GM21381 (cell line): ENCODE measurements around the gene AQP1.

Experiments
- ATAC-seq: cut with Tn5 transposase; IDR thresholded peaks from one replicate; pipeline ENCODE4 v1.9.1; 2021; ENCODE audit warnings: mild to moderate bottlenecking, moderate library complexity; ENCODE audit not compliant: unreplicated experiment

Gene AQP1

GRCh38 chr7:30905078-30906012 lies 6.3 kb upstream of the AQP1 start:
- no peak for ATAC-seq

GRCh38 chr7:30906014-30906413 lies 5.6 kb upstream of the AQP1 start:
- ATAC-seq = no peak

DNA sequence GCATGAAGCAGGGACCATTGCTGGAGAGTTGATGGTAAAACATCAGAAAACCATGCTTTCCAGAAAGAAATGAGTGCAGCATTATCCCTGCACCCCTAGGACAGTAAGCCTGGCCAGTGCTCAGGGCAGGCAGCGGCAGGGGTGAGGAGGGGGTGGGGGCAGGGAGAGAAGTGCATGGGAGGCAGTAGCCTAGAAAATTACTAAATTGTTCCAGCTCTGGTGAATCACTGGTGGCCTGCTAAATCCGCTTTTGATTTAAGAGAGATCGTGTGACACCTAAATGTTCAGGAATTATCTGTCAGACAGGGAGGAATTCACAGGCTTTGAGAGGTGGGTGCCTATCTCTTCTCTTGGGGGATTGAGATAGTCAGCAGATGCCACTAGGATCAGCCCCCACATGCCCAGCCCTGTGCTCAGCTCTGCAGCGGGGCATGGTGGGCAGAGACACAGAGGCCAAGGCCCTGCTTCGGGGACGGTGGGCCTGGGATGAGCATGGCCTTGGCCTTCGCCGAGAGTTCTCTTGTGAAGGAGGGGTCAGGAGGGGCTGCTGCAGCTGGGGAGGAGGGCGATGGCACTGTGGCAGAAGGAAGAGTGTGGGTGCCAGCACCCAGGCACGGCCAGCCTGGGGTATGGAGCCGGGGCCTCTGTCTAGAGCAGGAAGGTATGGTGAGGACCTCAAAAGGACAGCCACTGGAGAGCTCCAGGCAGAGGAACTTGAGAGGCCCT lies 5.0 kb upstream of the AQP1 start:
- ATAC-seq = no peak

GRCh38 chr7:30907527-30908267 lies 4.0 kb upstream of the AQP1 start:
- ATAC-seq = no peak

- ATAC-seq = no peak
Measured at GRCh38 chr7:30908681-30909080, 3.0 kb upstream of the AQP1 start.

DNA sequence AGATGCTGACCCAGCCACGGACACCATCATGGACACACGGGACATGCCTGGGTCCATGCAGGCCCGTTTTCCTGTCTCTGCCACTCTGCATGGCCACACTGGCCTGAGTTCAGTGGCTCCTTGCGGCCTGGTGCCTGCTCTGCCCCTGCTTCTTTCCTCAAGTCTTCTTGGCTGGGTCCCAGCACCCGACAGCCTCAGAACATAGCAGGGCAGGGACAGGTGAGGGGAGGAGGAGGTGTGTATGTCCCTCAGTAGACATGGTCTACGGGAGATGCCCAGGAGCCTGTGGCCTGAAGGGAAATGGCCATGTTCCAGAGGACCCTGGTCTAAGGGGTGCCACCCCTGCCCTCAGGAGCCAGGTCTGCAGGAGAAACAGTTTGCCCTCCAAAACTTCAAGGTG lies 2.2 kb upstream of the AQP1 start:
- no peak for ATAC-seq

GRCh38 chr7:30910411-30911073 lies 1.1 kb upstream of the AQP1 start:
- no peak for ATAC-seq

DNA sequence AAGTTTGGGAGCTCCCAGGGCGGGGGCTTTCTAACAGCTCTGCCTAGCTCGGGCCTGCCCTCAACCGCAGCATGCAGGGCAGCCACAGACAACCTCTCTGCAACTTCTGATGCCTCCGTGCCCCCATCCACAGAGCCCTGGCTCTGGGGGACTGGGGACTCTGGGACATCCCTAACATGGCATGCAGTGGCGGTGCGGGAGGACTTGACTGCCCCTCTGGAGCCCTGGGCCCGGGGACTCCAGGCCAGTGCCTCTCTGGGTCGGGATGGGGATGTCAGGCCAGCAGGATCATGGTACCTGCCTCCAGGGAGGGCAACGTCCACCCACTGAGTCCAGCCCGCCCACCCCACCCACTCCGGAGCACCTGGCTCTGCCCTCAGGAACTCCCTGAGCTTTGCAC lies 520 bp upstream of the AQP1 start:
- ATAC-seq = no peak

GRCh38 chr7:30912021-30912730 lies 523 bp downstream of the AQP1 start:
- ATAC-seq = no peak

DNA sequence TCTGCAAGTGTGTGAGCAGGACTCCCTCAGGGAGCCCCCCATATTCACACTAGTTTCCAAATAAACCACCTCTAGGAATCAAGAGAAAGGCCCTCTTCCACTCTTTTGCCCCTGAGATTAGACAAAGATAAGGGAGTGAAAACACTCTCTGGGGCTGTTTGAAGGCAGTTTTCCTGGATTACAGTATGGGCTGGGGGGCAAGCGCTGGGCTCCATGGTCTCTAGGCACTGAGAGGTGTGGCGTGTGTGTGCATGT lies 1.0 kb downstream of the AQP1 start:
- no peak for ATAC-seq

DNA sequence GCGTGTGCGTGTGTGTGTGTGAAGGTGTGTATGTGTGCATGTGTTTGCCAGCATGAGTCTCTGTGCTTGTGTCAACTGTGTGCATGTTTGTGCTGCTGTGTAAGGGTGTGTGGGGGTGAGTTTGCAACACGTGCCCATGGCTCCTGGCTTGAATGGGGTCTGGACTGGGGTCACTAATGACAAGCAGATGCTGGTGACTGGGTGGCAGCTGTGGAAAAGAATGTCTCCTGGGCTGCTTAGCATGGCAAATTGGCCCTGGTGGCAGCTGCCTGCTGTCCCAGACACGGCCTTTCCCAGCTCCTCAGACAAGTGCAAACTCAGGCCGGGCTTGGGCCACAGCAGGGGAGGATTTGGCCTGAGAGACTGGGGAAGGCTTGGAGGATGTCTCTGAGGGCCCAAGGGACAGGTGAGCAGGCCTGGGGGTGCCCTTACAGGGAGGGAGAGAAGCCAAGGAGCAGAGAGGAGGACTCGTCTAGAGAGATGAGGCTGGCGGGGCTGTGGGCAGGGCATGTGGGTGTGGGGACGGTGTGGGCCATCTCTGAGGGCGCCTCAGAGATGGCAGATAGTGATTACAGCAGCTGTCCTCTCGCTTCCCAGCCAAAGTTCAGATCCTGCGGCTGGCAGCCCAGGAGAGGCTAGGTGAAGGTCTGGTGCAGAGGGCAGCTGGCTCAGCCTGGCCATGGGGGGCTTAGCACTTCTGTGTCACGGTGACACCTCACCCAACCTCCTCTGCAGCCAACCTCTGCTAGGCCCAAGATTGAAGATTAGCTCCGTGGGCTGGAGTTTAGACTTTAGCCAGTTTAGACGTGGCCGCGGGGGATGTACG lies 1.5 kb downstream of the AQP1 start:
- no peak for ATAC-seq

- no peak for ATAC-seq
Measured at GRCh38 chr7:30913821-30914515, 2.3 kb downstream of the AQP1 start.

- ATAC-seq = no peak
Measured at GRCh38 chr7:30914596-30914995, 2.9 kb downstream of the AQP1 start.

GRCh38 chr7:30915005-30915601 lies 3.5 kb downstream of the AQP1 start:
- no peak for ATAC-seq

DNA sequence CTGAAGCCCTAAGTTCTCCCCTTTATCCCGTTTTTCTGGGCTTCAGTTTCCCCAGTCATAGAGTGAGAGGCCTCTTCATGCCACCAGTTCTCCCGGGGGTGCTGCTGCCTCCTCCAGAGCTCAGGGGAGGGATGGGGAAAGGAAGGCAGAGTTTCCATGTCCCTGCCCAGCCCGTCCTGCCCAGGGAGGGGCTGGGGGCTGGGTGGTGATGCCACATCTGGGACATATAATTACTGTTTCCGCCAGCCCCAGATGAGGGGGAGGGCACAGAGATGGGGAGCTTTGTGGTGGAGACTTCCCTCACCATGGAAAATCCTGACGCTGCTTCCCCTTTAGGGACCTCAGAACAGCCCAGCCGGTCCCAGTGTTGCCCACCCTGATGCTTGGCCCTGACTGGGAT lies 4.1 kb downstream of the AQP1 start:
- ATAC-seq = no peak

DNA sequence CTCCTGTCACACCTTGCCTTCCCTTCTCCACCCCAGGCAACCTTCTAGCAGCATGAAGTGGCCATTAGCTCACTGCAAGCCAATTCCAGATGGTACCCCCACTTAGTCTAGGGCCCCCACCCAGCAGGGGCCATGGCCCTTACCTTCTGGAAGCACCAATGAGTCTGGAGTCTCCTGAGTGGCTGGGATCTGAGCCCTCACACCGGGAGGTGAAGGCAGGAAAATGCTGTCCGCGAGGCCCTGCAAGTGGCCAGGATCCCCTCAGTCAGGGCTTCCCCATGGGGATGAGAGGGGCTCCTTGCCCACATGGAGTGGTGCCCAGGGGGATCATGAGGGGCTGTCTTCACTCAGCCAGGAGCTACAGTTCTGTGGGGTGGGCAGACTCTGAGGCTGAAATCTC lies 4.6 kb downstream of the AQP1 start:
- no peak for ATAC-seq

DNA sequence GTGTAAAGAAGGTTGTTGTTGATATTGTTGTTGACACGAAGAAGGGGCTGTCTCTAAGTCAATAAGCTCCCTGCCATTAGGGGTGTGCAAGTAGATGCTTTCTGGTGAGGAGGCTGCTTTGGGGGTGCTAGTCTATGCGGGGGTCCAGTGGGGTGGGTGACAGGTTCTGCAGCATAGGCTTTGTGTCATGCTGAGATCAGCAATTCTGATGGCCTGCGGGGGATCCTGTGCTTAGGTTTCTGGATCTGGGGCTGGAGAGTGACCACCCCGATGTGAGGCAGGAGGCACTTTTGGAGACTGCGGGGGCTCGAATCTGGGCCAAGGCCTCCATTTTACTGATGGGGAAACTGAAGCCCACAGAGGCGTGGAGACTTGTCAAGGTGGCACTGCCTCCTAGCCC lies 5.1 kb downstream of the AQP1 start:
- no peak for ATAC-seq

- ATAC-seq = no peak
Measured at GRCh38 chr7:30917216-30917893, 5.7 kb downstream of the AQP1 start.
